Measurements from ENCODE around the gene PCDH15. TPM values are rescaled to one million over a fixed set of nuclear protein-coding genes. Genes with fewer than 3 reads are reported as not detected.

PCDH15 gene
- total and polyA plus RNA-seq, 8 donors, result 0.58 to 2.1 (median 1.2) TPM

GRCh38 chr10:54120806-54121205 is 680.2 kb downstream of the PCDH15 start:
- intact Hi-C loops (cut with DNase I), result no loop called here
- TF ChIP-seq, protein P1, sequence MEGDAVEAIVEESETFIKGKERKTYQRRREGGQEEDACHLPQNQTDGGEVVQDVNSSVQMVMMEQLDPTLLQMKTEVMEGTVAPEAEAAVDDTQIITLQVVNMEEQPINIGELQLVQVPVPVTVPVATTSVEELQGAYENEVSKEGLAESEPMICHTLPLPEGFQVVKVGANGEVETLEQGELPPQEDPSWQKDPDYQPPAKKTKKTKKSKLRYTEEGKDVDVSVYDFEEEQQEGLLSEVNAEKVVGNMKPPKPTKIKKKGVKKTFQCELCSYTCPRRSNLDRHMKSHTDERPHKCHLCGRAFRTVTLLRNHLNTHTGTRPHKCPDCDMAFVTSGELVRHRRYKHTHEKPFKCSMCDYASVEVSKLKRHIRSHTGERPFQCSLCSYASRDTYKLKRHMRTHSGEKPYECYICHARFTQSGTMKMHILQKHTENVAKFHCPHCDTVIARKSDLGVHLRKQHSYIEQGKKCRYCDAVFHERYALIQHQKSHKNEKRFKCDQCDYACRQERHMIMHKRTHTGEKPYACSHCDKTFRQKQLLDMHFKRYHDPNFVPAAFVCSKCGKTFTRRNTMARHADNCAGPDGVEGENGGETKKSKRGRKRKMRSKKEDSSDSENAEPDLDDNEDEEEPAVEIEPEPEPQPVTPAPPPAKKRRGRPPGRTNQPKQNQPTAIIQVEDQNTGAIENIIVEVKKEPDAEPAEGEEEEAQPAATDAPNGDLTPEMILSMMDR (IDR thresholded peaks at IDR 0.05), result no peak

DNA sequence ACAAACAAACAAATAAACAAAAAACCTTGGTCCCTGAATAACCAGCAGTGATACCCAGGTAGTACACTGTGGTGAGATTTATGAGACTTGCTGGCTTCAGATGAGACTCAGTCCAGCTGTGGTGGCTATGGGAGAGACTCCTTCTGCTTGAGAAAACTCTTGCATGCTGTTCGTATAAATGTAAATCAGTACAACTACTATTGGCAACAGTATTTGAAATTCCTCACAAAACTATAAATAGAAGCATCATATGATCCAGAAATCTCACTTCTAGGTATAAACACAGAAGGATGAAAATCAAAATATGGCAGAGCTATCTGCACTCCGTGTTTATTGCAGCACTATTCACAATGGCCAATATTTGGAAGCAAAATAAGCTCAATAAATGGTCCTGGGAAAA is 692.1 kb downstream of the PCDH15 start:
- TF ChIP-seq, protein P1 (IDR thresholded peaks at IDR 0.05), result no peak
- Histone ChIP-seq H3K27me3 (no peaks in the 10 kb centered on the region), H3K4me1 (no peaks in the 10 kb centered on the region), H3K36me3 (no peaks in the 10 kb centered on the region), H3K4me3 (no peak overlapping the region), H3K27ac (no peak overlapping the region), H3K9me3 (no peaks in the 10 kb centered on the region)
- no peak for ATAC-seq
- intact Hi-C loops (cut with DNase I), result no loop called here
- DNase-seq, result peak in 2 of 4 donors; percentile 6 to 13

More at GRCh38 chr10:54120806-54121205, 680.2 kb downstream of the PCDH15 start:
- Histone ChIP-seq H3K27me3 (no peaks in the 10 kb centered on the region), H3K4me1 (no peaks in the 10 kb centered on the region), H3K27ac (no peak overlapping the region), H3K9me3 (peaks cover 0 to 5% of the 10 kb centered on the region in 2 donors), H3K4me3 (no peak overlapping the region), H3K36me3 (no peaks in the 10 kb centered on the region)
- ATAC-seq (no peak), DNase-seq (no peak)

GRCh38 chr10:54096892-54097291 is 704.1 kb downstream of the PCDH15 start:
- Histone ChIP-seq H3K4me3 (no peak overlapping the region), H3K9me3 (no peaks in the 10 kb centered on the region), H3K4me1 (no peaks in the 10 kb centered on the region), H3K27ac (no peak overlapping the region), H3K27me3 (no peaks in the 10 kb centered on the region), H3K36me3 (no peaks in the 10 kb centered on the region)
- ATAC-seq, result no peak
- intact Hi-C loops (cut with DNase I), result no loop called here
- DNase-seq, result no peak
- TF ChIP-seq, protein P1 (IDR thresholded peaks at IDR 0.05), result no peak

- no peak overlapping the region for H3K4me3 ChIP-seq
- intact Hi-C loops (cut with DNase I), result no loop called here
- H3K9me3 ChIP-seq, result no peaks in the 10 kb centered on the region
- ATAC-seq (no peak), DNase-seq (no peak)
- no peak overlapping the region for H3K27ac ChIP-seq
- H3K27me3 ChIP-seq, result no peaks in the 10 kb centered on the region
- TF ChIP-seq, protein P1 (IDR thresholded peaks at IDR 0.05), result no peak
- no peaks in the 10 kb centered on the region for H3K36me3 ChIP-seq
- no peaks in the 10 kb centered on the region for H3K4me1 ChIP-seq
Observed at GRCh38 chr10:54094321-54094720, 706.7 kb downstream of the PCDH15 start.

DNA sequence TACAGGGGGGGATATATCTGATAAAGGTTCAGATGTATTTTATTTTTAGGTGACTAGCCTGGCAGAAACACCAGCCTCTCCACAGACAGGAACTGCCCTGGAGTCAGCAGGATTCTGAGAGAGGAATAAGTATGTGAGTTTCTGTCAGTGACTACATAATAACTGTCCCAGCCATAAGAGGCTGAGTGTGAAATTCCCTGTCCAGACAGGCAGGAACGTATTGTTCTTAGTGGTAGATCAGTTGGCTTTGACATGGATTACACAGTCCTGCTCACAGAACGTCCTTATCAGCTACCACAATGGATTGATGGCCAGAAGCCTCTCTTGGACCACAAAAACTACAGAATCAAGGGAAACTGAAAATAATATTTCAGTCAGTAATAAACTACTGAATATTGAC is 709.8 kb downstream of the PCDH15 start:
- Histone ChIP-seq H3K4me1 (no peaks in the 10 kb centered on the region), H3K36me3 (no peaks in the 10 kb centered on the region), H3K27me3 (no peaks in the 10 kb centered on the region), H3K4me3 (no peak overlapping the region), H3K27ac (no peak overlapping the region), H3K9me3 (no peaks in the 10 kb centered on the region)
- no peak for ATAC-seq
- intact Hi-C loops (cut with DNase I), result no loop called here
- DNase-seq, result no peak
- TF ChIP-seq, protein P1 (IDR thresholded peaks at IDR 0.05), result no peak

Measured in left lung (tissue), 10 donors.